Muscle of leg (tissue), 11 donors: ENCODE data around the gene PRLHR. TPM values are rescaled to one million over a fixed set of nuclear protein-coding genes. Genes with fewer than 3 reads are reported as not detected.
A peak's percentile ranks its signal among the peaks of the same experiment; 100 is the strongest.

Experiments used
- DNase-seq: peaks from one replicate; pipeline ENCODE4 v3.0.0; 2013
- H3K27ac ChIP-seq: one replicate; pipeline ENCODE4 v1.5.1; 2013; ENCODE audit warnings: mild to moderate bottlenecking, low read length, control low read depth
- H3K27me3 ChIP-seq: one replicate; pipeline ENCODE4 v1.6.1; 2013; ENCODE audit warnings: low read length; ENCODE audit not compliant: control insufficient read depth, insufficient read depth
- H3K36me3 ChIP-seq: one replicate; pipeline ENCODE4 v1.6.1; 2013; ENCODE audit warnings: low read length; ENCODE audit not compliant: control insufficient read depth, insufficient read depth
- H3K4me1 ChIP-seq: one replicate; pipeline ENCODE4 v1.6.1; 2013; ENCODE audit warnings: low read length; ENCODE audit not compliant: control insufficient read depth, insufficient read depth
- H3K4me3 ChIP-seq: one replicate; pipeline ENCODE4 v1.5.1; 2013; ENCODE audit warnings: low read length, control low read depth
- H3K9me3 ChIP-seq: replicated peaks from 2 replicates; pipeline ENCODE4 v1.6.1; 2013; ENCODE audit warnings: low read depth, low read length; ENCODE audit not compliant: control insufficient read depth
- WGBS: methylation state at CpG from one replicate; pipeline ENCODE4 v1.1.5; 2013; ENCODE audit warnings: missing lambda C conversion rate; ENCODE audit not compliant: insufficient coverage; 5-methylcytosine and 5-hydroxymethylcytosine counted together
- polyA plus RNA-seq, 8 donors: library from polyadenylated mRNA; unstranded; fragments of 120-200 nt; gene quantifications; one replicate each; pipeline versions ENCODE4 v1.2.1 to v1.2.3, GENCODE V29; 2013; ENCODE audit warnings: inconsistent platforms in 1 of 8, low replicate concordance in 1 of 8; ENCODE audit not compliant: insufficient read length in 8 of 8, insufficient read depth in 1 of 8
- total RNA-seq: library from RNA; stranded (reverse); fragments of 120-200 nt; gene quantifications from one replicate; pipeline ENCODE4 v1.2.4, GENCODE V29; 2013

PRLHR gene
- total and polyA plus RNA-seq, 9 donors, result 0.03 to 0.12 (median 0.04) TPM; not detected in 6

DNA sequence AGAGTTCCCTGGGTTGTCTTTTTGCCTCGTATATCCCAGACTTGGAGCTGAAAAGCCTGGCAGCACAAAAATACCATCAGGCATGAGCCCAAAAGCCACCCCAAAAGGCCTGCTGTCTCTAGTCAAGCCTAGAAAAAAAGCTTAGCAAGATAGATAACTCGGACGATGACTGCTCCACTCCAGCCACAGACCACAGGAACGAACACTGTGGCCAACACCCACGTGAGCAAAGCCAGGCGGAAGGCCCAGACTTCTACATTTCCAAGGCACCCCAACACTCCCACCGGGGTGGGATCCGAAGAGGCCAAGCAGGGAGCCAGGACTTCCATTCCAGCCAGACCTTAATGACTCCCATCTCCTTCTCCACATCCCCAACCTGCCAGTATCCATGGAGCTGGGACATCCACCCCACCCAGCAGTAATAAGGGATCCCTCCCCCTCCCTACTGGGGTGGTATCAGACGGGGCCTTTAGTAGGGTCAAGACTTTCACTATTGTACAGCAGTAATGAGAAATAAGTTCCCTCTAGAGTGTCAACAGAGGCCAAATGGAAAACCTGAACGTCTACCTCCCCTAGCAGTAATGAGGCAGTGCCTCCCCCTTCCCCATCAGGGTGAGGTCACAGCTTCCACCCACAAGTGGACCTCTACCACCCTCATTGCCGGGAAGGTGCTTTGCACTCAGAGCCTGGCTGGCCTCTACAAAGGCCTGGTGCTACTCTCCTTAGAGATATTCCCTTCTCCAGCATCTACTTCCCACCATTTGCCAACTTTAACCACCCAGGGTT is 23.0 kb downstream of the PRLHR start:
- no peak overlapping the region for H3K27ac ChIP-seq
- 58% methylated on average over 9 of the region's 11 CpGs for WGBS
- H3K27me3 ChIP-seq, result peaks cover 6% of the 10 kb centered on the region
- no peak for DNase-seq
- no peak overlapping the region for H3K4me3 ChIP-seq
- H3K36me3 ChIP-seq, result no peaks in the 10 kb centered on the region
- peaks cover 23% of the 10 kb centered on the region for H3K4me1 ChIP-seq
- no peaks in the 10 kb centered on the region for H3K9me3 ChIP-seq

DNA sequence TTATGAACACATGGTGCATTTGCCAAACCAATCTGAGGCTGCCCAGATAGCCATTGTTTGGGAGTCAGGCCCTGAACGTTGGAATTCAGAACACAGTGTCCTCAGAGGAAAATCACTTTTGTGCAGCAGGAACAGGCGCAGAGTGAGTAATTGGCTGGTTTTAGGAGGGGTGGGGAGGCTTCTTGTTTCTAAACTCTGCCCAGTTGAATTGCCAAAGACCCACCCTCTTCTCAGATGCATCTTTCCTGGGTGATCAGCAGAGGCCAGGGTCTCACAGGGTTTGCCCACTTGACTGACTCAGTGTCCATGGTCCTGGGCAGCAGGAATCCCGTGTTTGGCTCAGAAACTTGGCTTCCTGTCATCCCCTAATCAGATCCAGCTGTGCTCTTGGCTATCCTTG is 24.3 kb downstream of the PRLHR start:
- 8% methylated on average over 2 of the region's 3 CpGs for WGBS
- H3K27ac ChIP-seq, result no peak overlapping the region
- peak; percentile 69 for DNase-seq

DNA sequence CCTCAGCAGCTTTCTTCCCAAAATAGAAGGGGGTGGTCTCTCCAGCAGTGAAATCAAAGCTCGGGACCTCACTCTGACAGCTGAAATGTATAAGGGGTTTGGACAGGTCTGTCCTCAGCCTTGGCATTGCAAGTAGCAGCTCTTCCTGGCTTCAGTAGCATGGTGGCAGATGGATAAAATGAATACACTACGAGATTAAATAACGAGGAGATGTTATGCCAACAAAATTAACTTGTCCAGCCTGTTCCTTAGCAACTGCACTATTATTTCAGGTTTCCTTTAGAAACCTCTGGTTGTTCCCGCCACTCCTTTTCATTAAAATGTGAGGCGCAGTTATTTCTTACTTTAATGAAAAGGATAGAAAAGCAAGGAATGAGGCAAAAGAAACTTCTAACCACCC is 24.9 kb downstream of the PRLHR start:
- Histone ChIP-seq H3K27ac (no peak overlapping the region), H3K36me3 (no peaks in the 10 kb centered on the region), H3K4me3 (no peak overlapping the region), H3K27me3 (no peaks in the 10 kb centered on the region), H3K9me3 (no peaks in the 10 kb centered on the region), H3K4me1 (peaks cover 29% of the 10 kb centered on the region)
- peak; percentile 35 for DNase-seq
- 33% methylated on average over 1 of the region's 5 CpGs for WGBS

More for the DNA sequence above, 24.3 kb downstream of the PRLHR start:
- H3K36me3 ChIP-seq, result no peaks in the 10 kb centered on the region
- no peaks in the 10 kb centered on the region for H3K9me3 ChIP-seq
- no peak overlapping the region for H3K4me3 ChIP-seq
- no peaks in the 10 kb centered on the region for H3K27me3 ChIP-seq
- peaks cover 29% of the 10 kb centered on the region for H3K4me1 ChIP-seq

DNA sequence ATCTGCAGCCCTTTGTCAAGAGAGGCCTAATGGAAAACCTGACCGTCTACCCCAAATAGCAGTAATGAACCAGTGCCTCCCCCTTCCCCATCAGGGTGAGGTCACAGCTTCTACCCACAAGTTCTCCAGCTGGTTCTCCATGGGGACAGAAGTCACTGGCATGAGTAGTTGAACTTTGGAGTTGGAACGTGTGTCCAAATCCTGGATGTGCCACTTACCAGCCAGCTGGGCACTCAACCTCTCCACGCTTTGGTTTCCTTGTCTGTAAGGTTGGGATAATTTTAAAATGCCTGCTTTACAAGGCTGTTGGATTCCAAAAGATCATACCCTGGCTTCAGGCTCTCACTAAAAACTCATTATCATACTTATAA is 25.6 kb downstream of the PRLHR start:
- H3K27ac ChIP-seq, result no peak overlapping the region
- H3K9me3 ChIP-seq, result no peaks in the 10 kb centered on the region
- no CpG with 5 or more reads among the region's 3 CpGs for WGBS
- no peaks in the 10 kb centered on the region for H3K27me3 ChIP-seq
- peaks cover 34% of the 10 kb centered on the region for H3K4me1 ChIP-seq
- no peak overlapping the region for H3K4me3 ChIP-seq
- H3K36me3 ChIP-seq, result no peaks in the 10 kb centered on the region
- DNase-seq, result peak; percentile 5

DNA sequence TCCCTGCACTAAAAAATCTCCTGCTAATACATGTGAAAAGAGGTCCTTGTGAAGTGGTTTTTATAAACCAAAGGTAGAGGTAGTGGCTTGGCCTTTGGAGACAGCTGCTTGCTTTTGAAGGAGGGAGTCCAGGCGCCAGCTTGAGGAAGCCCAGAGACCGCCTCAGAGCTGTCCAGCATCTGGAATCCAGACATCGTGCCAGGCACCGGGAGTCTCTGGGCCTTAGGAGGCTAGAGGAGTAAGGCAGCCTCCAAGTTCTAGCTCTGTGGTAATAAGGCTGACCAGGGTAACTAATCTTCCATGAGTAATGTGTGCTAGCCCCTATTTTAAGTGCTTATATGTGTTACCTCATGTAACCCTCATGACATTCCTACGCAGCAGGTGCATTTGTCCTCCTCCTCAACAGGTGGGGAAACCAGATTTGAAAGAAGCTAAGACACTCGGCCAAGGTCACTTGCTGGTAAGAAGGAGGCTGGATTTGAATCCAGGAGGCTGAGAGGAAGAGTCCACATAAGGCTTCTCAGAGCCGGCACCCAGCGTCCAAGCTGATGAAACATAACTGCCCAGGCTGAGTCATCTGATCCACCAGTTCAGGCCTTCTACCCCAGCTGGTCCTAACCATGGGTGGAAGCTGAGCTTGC is 26.1 kb downstream of the PRLHR start:
- Histone ChIP-seq H3K4me3 (no peak overlapping the region), H3K27ac (no peak overlapping the region), H3K4me1 (peaks cover 39% of the 10 kb centered on the region), H3K36me3 (no peaks in the 10 kb centered on the region), H3K9me3 (no peaks in the 10 kb centered on the region), H3K27me3 (no peaks in the 10 kb centered on the region)
- 100% methylated on average over 2 of the region's 8 CpGs for WGBS
- DNase-seq, result peak; percentile 11

DNA sequence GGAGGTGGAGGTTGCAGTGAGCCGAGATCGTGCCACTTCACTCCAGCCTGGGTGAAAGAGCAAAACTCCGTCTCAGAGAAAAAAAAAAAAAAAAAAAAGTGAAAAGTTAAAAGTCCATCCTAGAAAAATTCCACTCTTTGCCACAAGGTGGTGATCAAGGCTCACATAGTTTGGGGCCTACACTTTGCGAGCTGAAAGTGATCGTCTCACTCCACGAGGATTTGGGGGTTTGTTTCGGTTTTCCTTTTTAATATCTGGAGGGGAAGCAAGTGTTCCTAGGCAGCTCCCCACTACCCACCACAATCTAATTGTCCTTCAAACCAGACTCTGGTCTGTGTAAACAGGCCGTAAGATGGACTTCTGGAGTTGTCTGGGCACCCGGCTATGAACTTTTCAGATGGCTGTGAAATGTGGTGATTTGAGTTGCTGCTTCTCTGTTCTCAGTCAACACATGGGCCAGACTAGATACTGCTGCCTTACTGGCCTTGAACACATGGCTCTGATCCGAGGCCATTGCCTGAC is 27.1 kb downstream of the PRLHR start:
- Histone ChIP-seq H3K4me3 (no peak overlapping the region), H3K9me3 (no peaks in the 10 kb centered on the region), H3K27me3 (no peaks in the 10 kb centered on the region), H3K27ac (no peak overlapping the region), H3K36me3 (no peaks in the 10 kb centered on the region), H3K4me1 (peaks cover 45% of the 10 kb centered on the region)
- DNase-seq, result peak; percentile 85
- 27% methylated on average over 2 of the region's 10 CpGs for WGBS

DNA sequence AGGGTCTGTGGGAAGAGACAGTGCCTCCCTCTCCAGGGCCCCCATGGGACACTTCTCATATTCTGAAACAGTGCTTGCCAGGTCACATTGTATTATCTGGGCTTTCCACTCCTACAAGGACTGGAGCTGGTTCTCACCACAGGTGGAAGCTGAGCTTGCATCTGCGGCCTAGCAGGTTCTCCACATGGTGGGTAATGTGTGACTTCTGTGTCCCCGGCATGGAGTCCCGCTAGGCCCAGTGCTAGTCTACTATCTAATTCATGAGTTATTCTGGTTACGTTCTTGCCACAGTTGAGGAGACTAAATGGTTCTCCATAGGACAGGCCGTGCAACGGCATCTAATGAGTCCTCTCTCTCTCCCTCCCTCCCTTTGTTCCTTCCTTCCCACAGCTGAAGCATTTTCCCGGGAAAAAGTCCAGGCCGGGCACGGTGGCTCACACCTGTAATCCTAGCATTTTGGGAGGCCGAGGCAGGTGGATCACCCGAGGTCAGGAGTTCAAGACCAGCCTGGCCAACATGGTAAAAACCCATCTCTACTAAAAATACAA is 27.7 kb downstream of the PRLHR start:
- Histone ChIP-seq H3K36me3 (no peaks in the 10 kb centered on the region), H3K4me1 (peaks cover 45% of the 10 kb centered on the region), H3K27me3 (no peaks in the 10 kb centered on the region), H3K9me3 (no peaks in the 10 kb centered on the region), H3K4me3 (no peak overlapping the region), H3K27ac (no peak overlapping the region)
- 56% methylated on average over 7 of the region's 11 CpGs for WGBS
- no peak for DNase-seq

DNA sequence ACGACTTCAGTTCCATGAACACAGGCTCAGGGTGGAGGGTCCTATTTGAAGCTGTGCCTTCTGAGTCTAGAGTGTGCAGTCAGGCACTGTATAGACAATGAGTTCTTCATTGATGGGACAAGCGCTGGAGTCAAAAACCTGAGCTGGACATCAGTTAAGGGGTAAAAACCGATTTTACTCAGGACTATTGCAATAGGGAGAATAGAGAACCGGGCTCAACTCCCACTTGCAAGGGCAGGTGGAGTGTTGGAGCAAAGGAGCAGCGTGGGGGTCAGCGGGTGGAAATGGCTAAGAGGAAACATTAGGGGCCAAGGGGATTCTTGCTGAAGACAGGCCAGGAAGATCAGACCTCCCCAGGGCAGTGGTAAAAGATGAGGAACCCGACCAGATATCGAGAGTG is 28.5 kb downstream of the PRLHR start:
- no peak for DNase-seq
- WGBS, result 56% methylated on average over 7 of the region's 8 CpGs
- H3K4me1 ChIP-seq, result peaks cover 39% of the 10 kb centered on the region
- peaks cover 3% of the 10 kb centered on the region for H3K9me3 ChIP-seq
- H3K4me3 ChIP-seq, result no peak overlapping the region
- no peaks in the 10 kb centered on the region for H3K36me3 ChIP-seq
- no peaks in the 10 kb centered on the region for H3K27me3 ChIP-seq
- no peak overlapping the region for H3K27ac ChIP-seq

DNA sequence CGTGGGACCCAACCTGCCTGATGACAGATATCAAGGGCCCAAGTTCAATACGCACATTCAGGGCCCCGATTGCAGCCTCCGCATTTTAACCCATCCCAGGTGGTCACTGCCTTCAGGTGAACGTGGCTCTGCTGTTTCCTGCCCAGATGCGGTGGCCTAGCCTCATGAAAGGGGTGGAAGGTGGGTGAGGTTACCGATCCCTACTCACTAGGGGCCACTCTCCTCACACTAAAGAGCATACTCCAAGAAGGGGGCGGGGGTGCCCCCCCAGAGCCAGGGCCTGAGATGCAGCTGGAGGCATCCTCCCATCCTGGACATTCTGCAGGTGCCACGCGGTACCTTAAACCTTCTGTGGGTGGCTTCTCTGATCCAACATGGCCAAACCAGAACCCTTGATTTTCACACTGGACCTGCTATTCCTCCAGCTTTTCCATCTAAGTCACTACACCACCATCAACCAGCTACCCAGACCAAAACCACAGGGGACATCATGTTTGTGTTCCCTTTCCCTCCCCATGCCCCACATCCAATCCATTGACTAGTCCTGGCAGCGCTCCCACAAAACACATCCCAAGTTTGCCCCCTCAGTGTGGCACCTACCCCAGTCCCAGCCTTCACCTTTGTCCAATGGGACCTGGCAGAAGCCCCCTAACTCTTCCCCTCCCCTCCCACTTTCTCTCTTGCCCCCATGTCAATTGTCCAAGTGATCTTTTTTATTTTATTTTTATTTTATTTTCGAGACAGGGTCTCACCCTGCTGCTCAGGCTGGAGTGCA is 30.0 kb downstream of the PRLHR start:
- Histone ChIP-seq H3K9me3 (peaks cover 6% of the 10 kb centered on the region), H3K36me3 (no peaks in the 10 kb centered on the region), H3K27me3 (no peaks in the 10 kb centered on the region), H3K4me3 (no peak overlapping the region), H3K4me1 (peaks cover 33% of the 10 kb centered on the region), H3K27ac (no peak overlapping the region)
- no peak for DNase-seq
- WGBS, result 87% methylated on average over 6 of the region's 12 CpGs

DNA sequence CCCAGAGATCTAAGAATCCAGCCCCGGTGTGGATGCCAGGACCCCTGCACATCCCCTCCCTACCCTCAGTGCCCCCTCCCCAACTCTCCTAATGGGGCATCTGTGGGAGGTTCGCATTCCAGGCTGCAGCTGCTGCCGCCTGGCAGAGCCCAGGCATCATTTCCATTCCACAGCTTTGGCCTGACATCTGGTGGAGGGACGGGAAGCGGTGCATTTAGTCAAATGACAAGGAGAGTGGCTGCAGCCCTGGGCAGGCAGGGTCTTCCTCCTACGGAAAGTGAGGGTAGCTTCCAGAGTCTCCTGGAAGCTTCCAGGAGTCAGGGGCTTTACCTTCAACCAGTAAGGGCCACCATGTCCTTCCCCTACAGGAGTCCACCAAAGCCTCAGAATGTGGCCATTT is 30.8 kb downstream of the PRLHR start:
- H3K4me3 ChIP-seq, result no peak overlapping the region
- H3K4me1 ChIP-seq, result peaks cover 27% of the 10 kb centered on the region
- WGBS, result 0% methylated on average over 4 of the region's 6 CpGs
- H3K27ac ChIP-seq, result no peak overlapping the region
- H3K9me3 ChIP-seq, result peaks cover 9% of the 10 kb centered on the region
- no peaks in the 10 kb centered on the region for H3K36me3 ChIP-seq
- DNase-seq, result peak; percentile 74
- H3K27me3 ChIP-seq, result no peaks in the 10 kb centered on the region
